Type B pancreatic cell (in vitro differentiated cells): ENCODE data around the gene RPTOR. TPM values are rescaled to one million over a fixed set of nuclear protein-coding genes. Genes with fewer than 3 reads are reported as not detected.

Experiments
- DNase-seq: peaks from one replicate; pipeline ENCODE4 v3.0.0; 2021; ENCODE audit warnings: mixed read lengths; ENCODE audit not compliant: unreplicated experiment; ENCODE audit errors: extremely low spot score
- H3K27ac Mint-ChIP-seq: 2 replicates; pipeline ENCODE4 v1.8.0; 2021; ENCODE audit warnings: mild to moderate bottlenecking, mixed read lengths
- H3K27me3 Mint-ChIP-seq: 2 replicates; pipeline ENCODE4 v1.8.0; 2021; ENCODE audit warnings: mixed read lengths
- H3K36me3 Mint-ChIP-seq: 2 replicates; pipeline ENCODE4 v1.8.0; 2021; ENCODE audit warnings: mixed read lengths
- H3K4me1 Mint-ChIP-seq: one replicate; pipeline ENCODE4 v1.8.0; 2021; ENCODE audit warnings: mixed read lengths; ENCODE audit not compliant: unreplicated experiment
- H3K4me3 Mint-ChIP-seq: 2 replicates; pipeline ENCODE4 v1.8.0; 2021; ENCODE audit warnings: mild to moderate bottlenecking, mixed read lengths
- H3K9me3 Mint-ChIP-seq: 2 replicates; pipeline ENCODE4 v1.8.0; 2021; ENCODE audit warnings: mixed read lengths
- CTCF ChIP-seq: fragments of 200-600 bp; sonication (generic); conservative IDR thresholded peaks from 2 replicates; pipeline ENCODE4 v1.5.0; 2021; ENCODE audit warnings: antibody characterized with exemption, mild to moderate bottlenecking
- total RNA-seq: library from RNA; stranded (reverse); gene quantifications from 2 replicates; pipeline ENCODE4 v1.2.1, GENCODE V29; 2021; ENCODE audit warnings: low replicate concordance

The RPTOR gene
- total RNA-seq, 1 donor from 2014 or later = 39.8 TPM

- H3K27me3 Mint-ChIP-seq = no peaks in the 10 kb centered on the region
Measured at GRCh38 chr17:81013642-81014041, 469.0 kb downstream of the RPTOR start.

GRCh38 chr17:81015136-81015535 lies 470.5 kb downstream of the RPTOR start:
- no peak for DNase-seq
- no peak for TF ChIP-seq CTCF
- Mint-ChIP-seq H3K27me3 (no peaks in the 10 kb centered on the region), H3K4me3 (no peak overlapping the region), H3K4me1 (peaks cover 20% of the 10 kb centered on the region), H3K27ac (no peak overlapping the region), H3K36me3 (peaks cover 19% of the 10 kb centered on the region), H3K9me3 (peaks cover 4% of the 10 kb centered on the region)

More at GRCh38 chr17:81013642-81014041, 469.0 kb downstream of the RPTOR start:
- peaks cover 4% of the 10 kb centered on the region for H3K9me3 Mint-ChIP-seq
- DNase-seq = no peak
- peaks cover 18% of the 10 kb centered on the region for H3K4me1 Mint-ChIP-seq
- TF ChIP-seq CTCF = no peak
- peaks cover 19% of the 10 kb centered on the region for H3K36me3 Mint-ChIP-seq
- H3K4me3 Mint-ChIP-seq = no peak overlapping the region
- no peak overlapping the region for H3K27ac Mint-ChIP-seq

Other genes with a start within 250 kb of the RPTOR start
- gene ENDOV, start 129.7 kb upstream of the RPTOR start, total RNA-seq = 30.7 and 38.9 TPM in 2 replicates
- gene NPTX1, start 68.2 kb upstream of the RPTOR start, total RNA-seq = 1.7 and 4.7 TPM in 2 replicates